ENCODE data around the gene SLC25A21. TPM values are rescaled to one million over a fixed set of nuclear protein-coding genes. Genes with fewer than 3 reads are reported as not detected.

SLC25A21 gene
- total RNA-seq, 1 experiment from 2014 or later: 7.1 TPM

DNA sequence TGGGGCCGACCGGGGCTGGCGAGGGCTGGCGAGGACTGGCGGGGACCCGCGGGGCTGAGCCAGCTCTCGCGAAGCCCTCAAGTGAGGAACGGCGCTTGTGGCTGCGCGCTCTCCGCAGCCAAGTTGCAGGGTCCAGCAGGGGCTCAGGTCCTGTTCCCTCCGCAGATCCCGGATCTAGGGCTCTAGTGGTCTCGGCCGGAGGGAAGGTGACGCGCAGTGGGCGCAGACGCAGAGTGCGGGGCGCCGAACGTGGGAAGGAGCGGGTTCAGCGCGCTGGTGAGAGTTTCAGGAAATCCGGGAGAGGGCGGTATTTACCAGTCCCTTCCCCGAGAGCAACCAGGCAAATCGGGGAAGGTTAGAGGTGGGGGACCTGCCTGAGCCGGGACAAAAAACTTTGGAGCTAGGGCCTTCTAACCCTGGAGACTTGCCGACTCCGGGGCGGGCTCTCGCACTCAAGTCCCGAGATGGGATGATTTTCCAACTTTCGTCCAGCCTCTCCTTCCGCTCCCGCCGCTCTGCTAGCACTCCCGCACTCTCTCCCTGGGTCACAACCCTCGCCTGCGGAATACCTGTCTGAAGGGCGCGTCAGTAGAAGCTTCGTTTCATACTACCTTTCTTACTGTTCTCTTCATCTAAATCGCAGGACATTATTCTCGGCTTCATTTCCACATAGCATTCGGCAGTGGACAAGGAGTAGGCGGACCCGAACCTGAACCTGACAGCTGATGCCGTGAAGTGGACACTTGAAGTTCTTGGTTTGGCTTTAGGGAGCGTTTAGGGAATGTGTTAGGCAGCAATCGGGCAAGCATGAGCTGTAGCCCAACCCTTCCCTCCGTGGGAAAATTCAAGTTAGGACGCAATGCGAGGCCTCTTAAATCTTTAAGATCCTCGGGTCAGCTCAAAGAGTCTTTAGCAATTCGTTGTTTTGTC is 524.3 kb downstream of the SLC25A21 start:
- Mint-ChIP-seq H3K27ac (no peak overlapping the region), H3K27me3 (ENCODE audit: low read depth) (peaks cover 98% of the 10 kb centered on the region), H3K4me1 (peaks cover 9 to 11% of the 10 kb centered on the region in 2 experiments), H3K4me3 (peak overlapping the region; percentile 64 to 85), H3K9me3 (peaks cover 0 to under 1% of the 10 kb centered on the region in 2 experiments; a peak in 1 of 5 replicates), H3K36me3 (ENCODE audit: insufficient read depth in 1 of 3, low read depth in 3 of 3) (no peaks in the 10 kb centered on the region; a peak in 1 of 7 replicates)
- no CpG with 5 or more reads among the region's 62 CpGs for WGBS (ENCODE audit: extremely low coverage, insufficient read length, low lambda C conversion rate)
- Histone ChIP-seq H2BK5ac (ENCODE audit: insufficient read length, low read length) (no peak overlapping the region), H3K27me3 (ENCODE audit: insufficient read depth, low read length) (peaks cover 80% of the 10 kb centered on the region), H3K23me2 (ENCODE audit: insufficient read length, low read depth, low read length, poor library complexity, severe bottlenecking) (peaks cover 14% of the 10 kb centered on the region), H4K91ac (ENCODE audit: insufficient read length, low read depth, low read length) (no peak overlapping the region), H4K8ac (replicated peaks; ENCODE audit: insufficient read length, low read depth, low read length) (no peak overlapping the region), H3K27ac (ENCODE audit: insufficient read length, low read depth, low read length) (no peak overlapping the region), H2BK120ac (ENCODE audit: low read depth, low read length, poor library complexity, severe bottlenecking) (no peak overlapping the region), H3K4ac (ENCODE audit: low read depth, low read length) (no peak overlapping the region), H3K9ac (ENCODE audit: extremely low read depth, insufficient read length, low read length) (no peak overlapping the region), H4K20me1 (ENCODE audit: control insufficient read depth, insufficient read depth, insufficient read length) (no peaks in the 10 kb centered on the region), H2BK15ac (ENCODE audit: low read depth, low read length) (no peak overlapping the region), H3K14ac (ENCODE audit: insufficient read depth, low read length) (no peak overlapping the region), H3K18ac (ENCODE audit: insufficient read length, low read depth, low read length) (no peak overlapping the region), H2AFZ (ENCODE audit: low read length) (no peak overlapping the region), H3K9me3 (ENCODE audit: control insufficient read depth, low read depth, low read length) (no peaks in the 10 kb centered on the region), H2AK5ac (ENCODE audit: insufficient read length, low read length) (no peak overlapping the region), H4K5ac (ENCODE audit: insufficient read length, low read depth, low read length) (no peak overlapping the region), H3K4me1 (ENCODE audit: insufficient read depth, low read length) (no peaks in the 10 kb centered on the region), H2BK20ac (ENCODE audit: low read depth, low read length, poor library complexity, severe bottlenecking) (no peak overlapping the region), H3K4me2 (ENCODE audit: insufficient read depth, insufficient read length, low read length) (peak overlapping the region; percentile 85), H3T11ph (ENCODE audit: low read length) (no peak overlapping the region), H3K56ac (ENCODE audit: insufficient read length, low read depth, low read length) (no peak overlapping the region), H3K23ac (ENCODE audit: insufficient read length, low read depth, low read length) (no peak overlapping the region), H2BK12ac (ENCODE audit: insufficient read length, low read depth, low read length) (no peak overlapping the region), H3K79me2 (ENCODE audit: insufficient read depth, low read length) (no peaks in the 10 kb centered on the region), H3K79me1 (ENCODE audit: insufficient read depth, low read depth, low read length, poor library complexity, severe bottlenecking) (no peaks in the 10 kb centered on the region)
- peak; percentile 83 for DNase-seq
- TF ChIP-seq, protein P1, sequence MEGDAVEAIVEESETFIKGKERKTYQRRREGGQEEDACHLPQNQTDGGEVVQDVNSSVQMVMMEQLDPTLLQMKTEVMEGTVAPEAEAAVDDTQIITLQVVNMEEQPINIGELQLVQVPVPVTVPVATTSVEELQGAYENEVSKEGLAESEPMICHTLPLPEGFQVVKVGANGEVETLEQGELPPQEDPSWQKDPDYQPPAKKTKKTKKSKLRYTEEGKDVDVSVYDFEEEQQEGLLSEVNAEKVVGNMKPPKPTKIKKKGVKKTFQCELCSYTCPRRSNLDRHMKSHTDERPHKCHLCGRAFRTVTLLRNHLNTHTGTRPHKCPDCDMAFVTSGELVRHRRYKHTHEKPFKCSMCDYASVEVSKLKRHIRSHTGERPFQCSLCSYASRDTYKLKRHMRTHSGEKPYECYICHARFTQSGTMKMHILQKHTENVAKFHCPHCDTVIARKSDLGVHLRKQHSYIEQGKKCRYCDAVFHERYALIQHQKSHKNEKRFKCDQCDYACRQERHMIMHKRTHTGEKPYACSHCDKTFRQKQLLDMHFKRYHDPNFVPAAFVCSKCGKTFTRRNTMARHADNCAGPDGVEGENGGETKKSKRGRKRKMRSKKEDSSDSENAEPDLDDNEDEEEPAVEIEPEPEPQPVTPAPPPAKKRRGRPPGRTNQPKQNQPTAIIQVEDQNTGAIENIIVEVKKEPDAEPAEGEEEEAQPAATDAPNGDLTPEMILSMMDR (conservative IDR thresholded peaks at IDR 0.05): peak; percentile 81

Measured in H9 (cell line).